HG03575 (cell line): Measurements from ENCODE around the gene USP10.

Source experiments
- ATAC-seq: cut with Tn5 transposase; IDR thresholded peaks from one replicate; pipeline ENCODE4 v1.9.1; 2021; ENCODE audit not compliant: unreplicated experiment, insufficient number of reproducible peaks, low FRiP score; ENCODE audit errors: extremely low read depth

The USP10 gene

GRCh38 chr16:84825896-84826557 lies 126.2 kb downstream of the USP10 start:
- ATAC-seq: no peak

GRCh38 chr16:84826558-84826941 lies 126.8 kb downstream of the USP10 start:
- ATAC-seq: no peak

GRCh38 chr16:84827131-84827574 lies 127.4 kb downstream of the USP10 start:
- no peak for ATAC-seq

GRCh38 chr16:84827897-84828296 lies 128.1 kb downstream of the USP10 start:
- ATAC-seq: no peak

- ATAC-seq: no peak
Observed at GRCh38 chr16:84828322-84828721, 128.5 kb downstream of the USP10 start.
